SK-N-SH (cell line): ENCODE results near the gene GINS3.

ENCODE experiments used
- CTCF ChIP-seq: fragments of 200-600 bp; sonication (generic); IDR thresholded peaks from 2 replicates; pipeline ENCODE4 v1.6.1; 2017; ENCODE audit warnings: antibody characterized with exemption, mild to moderate bottlenecking, moderate library complexity
- MEF2A ChIP-seq: IDR thresholded peaks from 2 replicates; pipeline ENCODE4 v1.4.0; 2012; ENCODE audit warnings: low read depth, borderline replicate concordance
- NFIC ChIP-seq: IDR thresholded peaks from 2 replicates; pipeline ENCODE4 v1.4.0; 2012; ENCODE audit warnings: borderline replicate concordance
- POLR2AphosphoS5 ChIP-seq: IDR thresholded peaks from 2 replicates; pipeline ENCODE4 v1.6.1; 2012; ENCODE audit warnings: low read depth, low read length
- TAF1 ChIP-seq: IDR thresholded peaks from 2 replicates; pipeline ENCODE4 v1.6.1; 2012; ENCODE audit warnings: low read depth, mild to moderate bottlenecking, low read length, moderate library complexity, borderline replicate concordance
- TEAD4 ChIP-seq: IDR thresholded peaks from 2 replicates; pipeline ENCODE4 v1.4.0; 2012; ENCODE audit warnings: mild to moderate bottlenecking, borderline replicate concordance; ENCODE audit not compliant: insufficient read depth
- USF2 ChIP-seq: fragments of 150-350 bp; IDR thresholded peaks from 2 replicates; pipeline ENCODE4 v1.6.1; 2017; ENCODE audit warnings: antibody characterized with exemption, low read length, low read depth, borderline replicate concordance

GRCh38 chr16:58435779-58436178 lies 43.5 kb downstream of the GINS3 start:
- TF ChIP-seq USF2: no peak
- TF ChIP-seq CTCF: no peak; the same call in 1 of the 2 replicates
- no peak for TF ChIP-seq MEF2A
- no peak for TF ChIP-seq POLR2AphosphoS5
- no peak for TF ChIP-seq TEAD4
- no peak for TF ChIP-seq TAF1
- TF ChIP-seq NFIC: no peak
